Effector CD8-positive, alpha-beta T cell (primary cell): ENCODE measurements around the gene KNSTRN.

Source experiments
- DNase-seq: peaks from one replicate; lab custom pipeline; 2025; lab: John Stamatoyannopoulos, UW

The KNSTRN gene

GRCh38 chr15:40345867-40346578 lies 36.5 kb upstream of the KNSTRN start:
- no peak for DNase-seq

DNA sequence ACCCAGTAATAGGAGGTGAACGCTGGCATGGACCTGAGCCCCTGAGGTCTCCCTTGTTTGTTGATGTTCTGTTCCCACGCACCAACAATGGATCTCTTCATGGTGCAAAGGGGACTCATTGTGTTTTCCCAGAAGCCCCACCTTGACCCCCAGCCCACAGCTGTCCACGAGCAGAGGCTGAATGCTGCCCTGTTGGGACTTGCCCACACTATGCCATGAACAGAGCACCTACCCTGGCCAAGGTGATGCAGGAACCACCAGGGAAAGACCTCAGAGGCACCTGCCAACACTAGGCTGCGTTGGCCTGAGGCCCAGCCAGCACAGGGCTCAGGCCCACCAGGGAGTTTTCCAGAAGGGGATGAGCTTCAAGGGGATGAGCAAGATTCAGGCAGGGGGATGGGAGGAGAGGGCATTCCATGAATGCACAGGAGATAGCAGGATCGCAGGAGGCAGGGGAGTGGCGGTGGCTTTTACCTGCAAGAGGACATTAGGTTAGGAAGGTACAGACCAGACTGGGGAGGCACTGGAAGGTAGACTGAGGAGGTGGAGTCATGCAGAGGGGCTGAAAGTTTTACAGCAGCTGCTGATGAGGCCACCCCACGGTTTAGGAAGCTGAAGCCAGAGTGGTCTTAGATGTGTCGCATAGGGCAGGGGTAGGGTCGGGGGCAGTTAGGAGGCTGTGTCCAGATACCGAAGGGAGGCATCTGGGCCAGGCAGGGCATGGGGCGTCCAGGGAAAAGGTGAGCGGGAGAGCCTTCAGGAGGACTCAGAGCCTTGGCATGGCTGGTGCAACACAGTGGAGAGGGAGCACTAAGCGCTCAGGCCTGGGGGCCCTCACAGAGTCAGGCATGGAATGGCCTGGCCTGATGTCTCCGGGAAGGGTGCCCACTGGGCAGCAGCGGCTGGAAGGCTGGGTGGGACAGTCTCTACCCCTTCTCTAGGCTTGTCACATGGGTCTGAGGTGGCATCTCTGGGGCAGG lies 35.7 kb upstream of the KNSTRN start:
- no peak for DNase-seq

DNA sequence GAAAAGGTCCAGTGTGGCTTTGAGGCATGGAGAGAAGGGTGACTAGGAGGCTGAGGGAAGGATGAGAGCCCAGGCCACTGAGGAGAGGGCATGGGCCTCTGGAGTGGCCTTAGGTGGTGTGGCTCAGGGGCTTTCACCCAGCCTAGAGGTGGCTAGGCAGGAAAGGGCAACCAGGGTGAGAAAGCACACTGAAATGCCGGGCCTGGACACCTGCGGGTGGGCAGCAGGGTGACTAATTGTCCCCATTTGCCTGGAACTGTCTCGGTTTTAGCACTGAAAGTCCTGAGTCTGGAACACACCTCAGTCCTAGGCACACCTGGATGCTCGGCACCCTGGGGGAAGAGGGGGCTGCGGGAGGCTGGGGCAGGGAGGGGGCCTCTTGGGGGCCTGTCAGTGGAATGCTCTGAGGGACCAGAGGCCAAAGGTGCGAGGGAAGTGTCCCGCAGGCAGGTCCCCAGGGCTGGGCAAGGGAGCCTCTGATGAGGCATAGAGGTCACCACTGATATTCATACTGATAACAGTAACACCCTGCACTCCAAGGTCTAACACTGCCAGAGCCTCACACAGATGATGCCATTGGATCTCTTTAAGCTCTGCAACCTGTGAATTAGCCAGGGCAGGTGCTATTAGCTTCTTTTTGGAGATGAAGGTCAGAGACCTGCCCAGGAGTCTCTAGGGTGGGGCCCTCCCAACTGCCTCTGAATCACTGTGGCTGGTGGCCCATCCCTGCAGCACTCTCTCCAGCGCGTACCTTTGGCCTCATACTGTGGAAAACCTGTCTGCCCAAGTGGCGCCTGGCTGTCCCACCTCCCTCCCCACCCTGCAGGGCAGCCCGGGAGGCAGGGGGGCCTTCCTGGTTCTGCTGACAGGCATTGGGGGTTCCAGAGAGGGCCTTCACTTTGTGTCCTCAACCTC lies 34.7 kb upstream of the KNSTRN start:
- no peak for DNase-seq

GRCh38 chr15:40348474-40348870 lies 34.0 kb upstream of the KNSTRN start:
- DNase-seq: no peak

- DNase-seq: no peak
Observed at GRCh38 chr15:40349163-40349562, 33.4 kb upstream of the KNSTRN start.

- DNase-seq: no peak
Observed at GRCh38 chr15:40352281-40352901, 30.1 kb upstream of the KNSTRN start.

GRCh38 chr15:40353697-40354096 lies 28.8 kb upstream of the KNSTRN start:
- no peak for DNase-seq

DNA sequence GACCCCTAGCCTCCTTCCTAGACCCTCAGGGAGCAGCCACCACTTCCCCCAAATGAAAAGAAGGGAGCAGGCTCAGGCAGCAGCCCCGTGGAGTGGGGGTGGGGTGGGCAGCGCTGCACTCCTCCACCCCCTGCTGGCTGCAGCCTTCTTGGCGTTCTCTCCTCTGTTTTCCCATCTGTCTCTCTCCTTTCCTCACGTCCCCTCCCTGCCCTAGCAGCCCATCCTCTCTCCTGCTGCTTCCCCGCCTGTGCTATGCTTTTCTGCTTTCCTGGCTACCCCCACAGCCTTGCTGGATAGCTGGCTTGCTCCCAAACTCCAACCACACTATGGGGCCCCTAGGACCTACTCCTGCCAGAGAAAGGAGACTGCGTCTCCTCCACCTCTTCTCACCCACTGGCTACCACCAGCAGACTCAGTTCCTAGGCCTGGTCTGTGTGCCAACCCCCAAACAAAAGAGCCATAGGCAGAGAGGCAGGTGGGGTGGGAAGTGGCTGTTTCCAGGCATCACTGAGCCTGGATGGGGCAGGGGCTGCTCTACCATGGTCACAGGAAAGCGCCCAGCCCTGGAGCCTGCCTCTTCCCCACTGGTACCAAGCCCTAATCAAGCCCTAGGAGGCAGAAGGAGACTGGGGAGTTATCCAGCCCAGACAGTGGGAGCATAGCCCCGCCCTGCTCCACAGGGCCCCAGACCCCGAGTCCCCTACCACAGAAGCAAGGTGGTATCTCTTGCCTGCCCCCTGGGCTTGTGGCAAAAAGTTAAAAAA lies 27.9 kb upstream of the KNSTRN start:
- DNase-seq: no peak

DNA sequence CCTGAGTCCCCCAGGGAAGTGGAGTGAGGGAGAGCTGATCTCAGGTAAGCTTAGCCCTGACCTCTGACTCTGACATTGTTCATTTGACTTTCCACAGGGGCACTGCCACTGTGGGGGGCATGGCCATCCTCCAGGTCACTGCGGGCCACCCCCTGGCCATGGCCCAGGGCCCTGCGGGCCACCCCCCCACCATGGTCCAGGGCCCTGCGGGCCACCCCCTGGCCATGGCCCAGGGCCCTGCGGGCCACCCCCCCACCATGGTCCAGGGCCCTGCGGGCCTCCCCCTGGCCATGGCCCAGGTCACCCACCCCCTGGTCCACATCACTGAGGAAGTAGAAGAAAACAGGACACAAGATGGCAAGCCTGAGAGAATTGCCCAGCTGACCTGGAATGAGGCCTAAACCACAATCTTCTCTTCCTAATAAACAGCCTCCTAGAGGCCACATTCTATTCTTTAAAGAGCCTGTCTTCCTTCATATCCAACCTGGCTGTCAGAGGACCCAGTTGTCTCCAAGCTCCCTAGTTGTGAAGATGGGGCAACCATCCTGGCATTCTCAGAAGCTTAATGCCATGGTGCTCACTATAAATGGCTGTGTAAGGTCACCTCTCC lies 26.4 kb upstream of the KNSTRN start:
- DNase-seq: no peak

DNA sequence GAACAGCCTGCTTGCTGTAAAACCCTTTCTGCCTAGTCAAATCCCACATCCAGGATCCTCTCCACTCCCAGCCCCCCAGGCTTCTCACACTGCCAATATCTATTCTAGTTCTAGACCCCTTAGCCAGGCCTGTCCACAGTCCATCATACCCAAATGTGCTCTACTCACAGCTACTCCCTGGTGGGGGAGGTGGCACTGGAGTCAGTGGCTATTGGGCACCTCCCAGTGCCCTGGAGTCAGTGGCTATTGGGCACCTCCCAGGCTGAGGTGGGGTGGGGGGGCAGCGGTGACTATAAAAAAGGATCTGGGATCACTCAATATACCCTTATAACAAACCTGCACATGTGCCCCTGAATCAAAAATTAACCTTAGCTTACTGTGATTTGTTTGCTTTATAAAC lies 25.3 kb upstream of the KNSTRN start:
- DNase-seq: no peak

DNA sequence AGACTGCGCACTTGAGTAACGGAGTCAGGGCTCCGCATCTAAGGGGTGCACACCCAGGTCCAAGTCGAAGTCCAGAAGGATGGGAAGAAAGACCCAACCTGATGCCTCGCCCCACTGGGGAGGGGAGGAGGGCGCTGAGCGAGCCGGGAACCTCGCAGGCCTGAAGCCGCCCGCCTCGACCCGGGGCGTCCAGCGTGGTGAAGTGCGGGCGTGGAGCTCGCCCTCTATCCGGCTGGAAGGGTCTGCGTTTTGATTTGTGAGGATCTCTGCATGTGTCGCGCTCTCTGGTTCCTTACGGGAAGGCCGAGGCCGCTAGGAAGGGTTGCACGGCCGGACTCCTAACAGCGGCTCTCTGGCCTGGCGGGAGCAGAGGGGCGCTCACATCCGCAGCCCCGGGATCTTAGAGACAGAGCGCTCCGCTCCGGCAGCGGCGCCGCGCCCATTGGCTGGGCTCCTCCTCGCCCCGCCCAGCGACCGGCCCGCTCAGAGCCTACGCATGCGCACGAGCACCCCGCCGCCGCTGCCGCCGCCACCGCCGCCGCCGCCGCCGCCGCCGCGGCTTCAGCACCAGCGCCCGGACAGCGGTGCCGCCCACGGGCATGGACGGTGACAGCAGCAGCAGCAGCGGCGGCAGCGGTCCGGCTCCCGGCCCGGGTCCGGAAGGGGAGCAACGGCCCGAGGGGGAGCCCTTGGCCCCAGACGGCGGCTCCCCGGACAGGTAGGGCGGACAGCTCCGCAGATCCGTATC lies 24.6 kb upstream of the KNSTRN start, which contains the start of gene DISP2:
Gene DISP2, plus strand, starts transcription at position 497 of the 748 bp plus-strand sequence. Its CDS starts 103 bp downstream, at position 600.
- DNase-seq: peak; percentile 83

DNA sequence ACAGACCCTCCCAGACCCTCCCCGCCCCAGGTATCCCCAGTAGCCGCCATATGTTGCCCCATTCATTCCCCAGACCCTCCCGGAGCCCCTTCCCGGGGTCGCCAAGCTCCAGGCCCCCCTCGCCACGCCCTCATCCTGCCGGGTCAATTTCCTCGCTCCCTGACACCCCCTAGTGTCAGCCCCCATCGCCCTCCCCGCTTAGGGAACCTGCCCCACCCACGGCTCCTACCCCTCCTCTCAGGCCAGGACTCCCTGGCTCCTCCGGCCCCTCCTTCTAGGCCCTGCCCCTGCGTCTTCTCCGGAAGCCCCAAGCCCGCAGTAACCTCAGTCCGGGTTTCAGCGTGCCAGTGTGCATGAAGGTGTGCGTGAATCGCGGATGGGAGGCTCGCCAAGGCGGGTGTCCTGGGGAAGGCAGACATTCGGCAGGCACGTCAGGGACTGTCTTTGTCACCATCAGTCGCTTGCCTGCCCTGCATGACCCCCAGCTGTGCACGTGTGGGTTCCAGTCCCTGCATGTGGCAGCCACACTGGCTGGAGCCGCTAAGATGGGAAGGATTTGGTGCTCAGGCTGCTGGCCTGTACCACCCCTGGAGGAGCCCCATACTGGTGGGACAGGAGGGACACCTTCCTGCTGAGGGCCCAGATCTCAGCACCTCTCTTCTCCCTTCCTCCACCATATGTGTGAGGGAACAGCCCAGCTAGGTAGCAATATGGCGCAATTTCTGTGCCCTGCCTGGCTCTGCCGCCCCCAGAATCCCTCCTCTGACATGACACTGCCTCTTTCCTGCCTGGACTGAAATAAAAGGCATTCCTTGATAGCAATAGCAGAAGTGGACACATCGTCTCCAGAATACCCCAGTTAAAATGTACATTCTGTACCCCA lies 23.8 kb upstream of the KNSTRN start:
- no peak for DNase-seq

- no peak for DNase-seq
Observed at GRCh38 chr15:40360015-40360414, 22.5 kb upstream of the KNSTRN start.

DNA sequence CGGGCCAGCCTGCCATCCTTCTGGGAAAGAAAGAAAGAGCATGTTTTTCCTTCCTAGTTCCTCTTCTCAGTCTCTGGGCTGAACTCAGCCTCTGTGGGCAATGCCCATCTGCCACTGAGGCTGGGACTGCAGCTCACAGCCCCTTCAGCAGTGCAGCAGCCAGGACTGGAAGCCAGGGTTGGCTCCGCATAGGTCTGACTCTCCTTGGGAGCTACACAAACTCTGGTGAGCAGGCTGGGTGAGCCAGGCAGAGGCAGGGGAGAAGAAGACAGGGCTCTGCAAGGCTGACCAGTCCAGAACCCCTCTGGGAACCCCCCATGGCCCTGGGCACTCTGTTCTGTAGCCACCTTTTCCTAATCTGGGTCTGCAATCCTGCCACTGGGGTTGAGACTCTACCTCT lies 20.9 kb upstream of the KNSTRN start:
- no peak for DNase-seq

DNA sequence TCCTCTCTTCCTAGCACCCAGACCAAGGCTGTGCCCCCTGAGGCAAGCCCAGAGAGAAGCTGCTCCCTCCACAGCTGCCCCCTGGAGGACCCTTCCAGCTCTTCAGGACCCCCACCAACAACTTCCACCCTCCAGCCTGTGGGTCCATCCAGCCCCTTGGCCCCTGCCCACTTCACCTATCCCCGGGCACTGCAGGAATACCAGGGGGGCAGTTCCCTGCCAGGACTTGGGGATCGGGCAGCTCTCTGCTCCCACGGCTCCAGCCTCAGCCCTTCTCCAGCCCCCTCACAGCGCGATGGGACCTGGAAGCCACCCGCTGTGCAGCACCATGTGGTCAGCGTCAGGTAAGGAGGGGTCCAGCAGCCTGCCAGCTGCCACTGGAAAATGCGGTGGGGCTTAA lies 18.9 kb upstream of the KNSTRN start:
- DNase-seq: no peak

DNA sequence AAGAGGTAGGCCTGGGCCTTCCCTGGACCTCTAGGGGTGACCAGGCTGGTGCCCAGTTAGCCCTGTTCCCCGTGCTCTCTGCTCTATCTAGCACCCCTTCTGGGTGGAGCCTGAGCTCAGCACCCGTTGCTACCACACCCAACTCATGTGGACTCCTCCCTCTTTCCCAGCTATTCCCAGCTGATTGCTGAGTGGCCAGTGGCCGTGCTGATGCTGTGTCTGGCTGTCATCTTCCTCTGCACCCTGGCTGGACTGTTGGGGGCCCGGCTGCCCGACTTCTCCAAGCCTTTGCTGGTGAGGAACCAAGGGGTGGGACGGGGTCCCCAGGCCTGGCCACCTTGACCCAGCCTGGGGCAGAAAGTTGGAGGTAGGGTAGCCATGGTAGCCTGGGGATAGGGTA lies 18.3 kb upstream of the KNSTRN start:
- DNase-seq: no peak

GRCh38 chr15:40365016-40365415 lies 17.5 kb upstream of the KNSTRN start:
- DNase-seq: no peak

GRCh38 chr15:40365624-40366456 lies 16.7 kb upstream of the KNSTRN start:
- no peak for DNase-seq
